Measurements from ENCODE around the gene PPCS. TPM values are rescaled to one million over a fixed set of nuclear protein-coding genes. Genes with fewer than 3 reads are reported as not detected.

PPCS gene
- total and polyA plus RNA-seq, 9 of the 15 experiments (the other 6 are each of a cell fraction or from before 2014, with no cell fraction given) = 7.9 to 34.6 (median 14.8) TPM

DNA sequence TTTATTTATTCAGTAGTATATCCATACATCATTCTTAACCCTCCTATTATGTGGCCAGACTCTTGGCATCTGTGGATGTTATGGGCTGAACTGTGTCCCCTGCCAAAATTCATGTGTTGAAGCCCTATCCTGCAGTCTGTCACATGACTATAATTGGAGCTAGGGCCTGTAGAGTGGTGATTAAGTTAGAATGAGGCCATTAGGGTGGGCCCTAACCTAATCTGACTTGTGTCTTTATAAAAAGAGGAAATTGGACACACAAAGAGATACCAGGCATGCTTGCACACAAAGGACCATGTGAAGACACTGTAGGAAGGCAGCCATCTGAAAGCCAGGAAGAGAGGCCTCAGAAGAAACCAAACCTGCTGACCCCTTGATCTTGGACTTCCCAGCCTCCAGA, 7.1 kb upstream of the PPCS start:
- ChIA-PET POLR2A (no interaction called here), CTCF (ENCODE audit: low intra/inter-chr PET ratio) (no interaction called here)
- no peak overlapping the region for H3K9ac ChIP-seq (ENCODE audit: insufficient read depth in 1 of 2, low read depth in 2 of 2, low read length in 2 of 2)
- ATAC-seq = no peak
- in situ Hi-C loops (cut with MboI) = no loop called here
- no peak overlapping the region for H3K4me2 ChIP-seq (ENCODE audit: insufficient read depth, low read length)
- H3K9me3 ChIP-seq (replicated peaks; ENCODE audit: control insufficient read depth, insufficient read depth, low read depth, low read length) = no peaks in the 10 kb centered on the region
- H3K9me1 ChIP-seq (ENCODE audit: control insufficient read depth, insufficient read depth, low read length) = no peaks in the 10 kb centered on the region
- no peak overlapping the region for H3K4me3 ChIP-seq
- intact Hi-C loops (cut with micrococcal nuclease) = no loop called here
- no peaks in the 10 kb centered on the region for H4K20me1 ChIP-seq (replicated peaks; ENCODE audit: control insufficient read depth, insufficient read depth, low read length)
- FAIRE-seq = no peak
- H3K79me2 ChIP-seq (ENCODE audit: control insufficient read depth, insufficient read depth, low read length) = no peaks in the 10 kb centered on the region
- no peaks in the 10 kb centered on the region for H3K36me3 ChIP-seq (ENCODE audit: control insufficient read depth, insufficient read depth, low read length)
- no peak for DNase-seq (ENCODE audit: extremely low read depth in 1 of 4, low spot score in 3 of 4)
- BruUV-seq (replicated peaks) = no TSS peak
- H2AFZ ChIP-seq (ENCODE audit: low read depth, low read length) = no peak overlapping the region
- peaks cover 5 to 14% of the 10 kb centered on the region in 2 experiments; a peak in 3 of 5 replicates for H3K27me3 ChIP-seq (ENCODE audit: control insufficient read depth in 2 of 2, insufficient read depth in 2 of 2, low read length in 2 of 2)
- no peaks in the 10 kb centered on the region for H3K4me1 ChIP-seq (replicated peaks in 1 of 2; ENCODE audit: control insufficient read depth in 2 of 2, insufficient read depth in 2 of 2, low read length in 2 of 2)
- H3K27ac ChIP-seq (ENCODE audit: extremely low read depth, low read depth, low read length) = no peak overlapping the region
- TF ChIP-seq, protein P1, sequence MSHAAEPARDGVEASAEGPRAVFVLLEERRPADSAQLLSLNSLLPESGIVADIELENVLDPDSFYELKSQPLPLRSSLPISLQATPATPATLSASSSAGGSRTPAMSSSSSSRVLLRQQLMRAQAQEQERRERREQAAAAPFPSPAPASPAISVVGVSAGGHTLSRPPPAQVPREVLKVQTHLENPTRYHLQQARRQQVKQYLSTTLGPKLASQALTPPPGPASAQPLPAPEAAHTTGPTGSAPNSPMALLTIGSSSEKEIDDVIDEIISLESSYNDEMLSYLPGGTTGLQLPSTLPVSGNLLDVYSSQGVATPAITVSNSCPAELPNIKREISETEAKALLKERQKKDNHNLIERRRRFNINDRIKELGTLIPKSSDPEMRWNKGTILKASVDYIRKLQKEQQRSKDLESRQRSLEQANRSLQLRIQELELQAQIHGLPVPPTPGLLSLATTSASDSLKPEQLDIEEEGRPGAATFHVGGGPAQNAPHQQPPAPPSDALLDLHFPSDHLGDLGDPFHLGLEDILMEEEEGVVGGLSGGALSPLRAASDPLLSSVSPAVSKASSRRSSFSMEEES (CRISPR knock-in tag; IDR thresholded peaks at IDR 0.05) = peak; percentile 38
- no peak for TF ChIP-seq ZNF586 (CRISPR knock-in tag; conservative IDR thresholded peaks at IDR 0.05)

DNA sequence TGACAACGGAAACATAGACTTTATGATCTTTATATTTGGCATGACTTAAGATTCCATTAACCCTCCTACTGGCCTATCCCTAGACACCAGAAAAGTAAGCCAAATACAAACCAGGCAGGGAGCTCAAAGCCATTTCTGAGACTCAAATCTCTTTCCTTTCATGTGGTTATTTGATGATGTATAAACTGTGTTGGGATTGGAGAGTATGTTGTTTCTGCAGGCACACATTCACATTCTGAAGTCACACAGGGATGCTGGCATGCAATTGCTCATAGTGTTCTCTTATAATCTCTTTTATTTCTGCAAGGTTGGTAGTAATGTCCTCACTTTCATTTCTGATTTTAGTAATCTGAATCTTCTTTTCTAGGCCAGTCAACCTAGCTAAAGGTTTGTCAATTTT, 6.3 kb upstream of the PPCS start:
- BruUV-seq (replicated peaks) = no TSS peak
- no peak for DNase-seq (ENCODE audit: extremely low read depth in 1 of 4, low spot score in 3 of 4)
- Histone ChIP-seq H3K27ac (ENCODE audit: extremely low read depth, low read depth, low read length) (no peak overlapping the region), H3K9ac (ENCODE audit: insufficient read depth in 1 of 2, low read depth in 2 of 2, low read length in 2 of 2) (no peak overlapping the region), H4K20me1 (replicated peaks; ENCODE audit: control insufficient read depth, insufficient read depth, low read length) (no peaks in the 10 kb centered on the region), H3K27me3 (ENCODE audit: control insufficient read depth in 2 of 2, insufficient read depth in 2 of 2, low read length in 2 of 2) (peaks cover 2 to 14% of the 10 kb centered on the region in 2 experiments; a peak in 3 of 5 replicates), H3K4me3 (no peak overlapping the region), H2AFZ (ENCODE audit: low read depth, low read length) (no peak overlapping the region), H3K36me3 (ENCODE audit: control insufficient read depth, insufficient read depth, low read length) (no peaks in the 10 kb centered on the region), H3K4me1 (replicated peaks in 1 of 2; ENCODE audit: control insufficient read depth in 2 of 2, insufficient read depth in 2 of 2, low read length in 2 of 2) (no peaks in the 10 kb centered on the region), H3K9me3 (replicated peaks; ENCODE audit: control insufficient read depth, insufficient read depth, low read depth, low read length) (no peaks in the 10 kb centered on the region), H3K4me2 (ENCODE audit: insufficient read depth, low read length) (no peak overlapping the region), H3K9me1 (ENCODE audit: control insufficient read depth, insufficient read depth, low read length) (no peaks in the 10 kb centered on the region), H3K79me2 (ENCODE audit: control insufficient read depth, insufficient read depth, low read length) (no peaks in the 10 kb centered on the region)
- no peak for ATAC-seq
- POLR2A ChIA-PET = no interaction called here
- in situ Hi-C loops (cut with MboI) = no loop called here
- 0% methylated on average over 1 of the region's 1 CpG for WGBS (ENCODE audit: insufficient coverage, low coverage, missing lambda C conversion rate)
- intact Hi-C loops (cut with micrococcal nuclease) = no loop called here
- CTCF ChIA-PET (ENCODE audit: low intra/inter-chr PET ratio) = no interaction called here
- peak; percentile 19 for FAIRE-seq
- TF ChIP-seq, protein P2, sequence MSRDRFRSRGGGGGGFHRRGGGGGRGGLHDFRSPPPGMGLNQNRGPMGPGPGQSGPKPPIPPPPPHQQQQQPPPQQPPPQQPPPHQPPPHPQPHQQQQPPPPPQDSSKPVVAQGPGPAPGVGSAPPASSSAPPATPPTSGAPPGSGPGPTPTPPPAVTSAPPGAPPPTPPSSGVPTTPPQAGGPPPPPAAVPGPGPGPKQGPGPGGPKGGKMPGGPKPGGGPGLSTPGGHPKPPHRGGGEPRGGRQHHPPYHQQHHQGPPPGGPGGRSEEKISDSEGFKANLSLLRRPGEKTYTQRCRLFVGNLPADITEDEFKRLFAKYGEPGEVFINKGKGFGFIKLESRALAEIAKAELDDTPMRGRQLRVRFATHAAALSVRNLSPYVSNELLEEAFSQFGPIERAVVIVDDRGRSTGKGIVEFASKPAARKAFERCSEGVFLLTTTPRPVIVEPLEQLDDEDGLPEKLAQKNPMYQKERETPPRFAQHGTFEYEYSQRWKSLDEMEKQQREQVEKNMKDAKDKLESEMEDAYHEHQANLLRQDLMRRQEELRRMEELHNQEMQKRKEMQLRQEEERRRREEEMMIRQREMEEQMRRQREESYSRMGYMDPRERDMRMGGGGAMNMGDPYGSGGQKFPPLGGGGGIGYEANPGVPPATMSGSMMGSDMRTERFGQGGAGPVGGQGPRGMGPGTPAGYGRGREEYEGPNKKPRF (IDR thresholded peaks at IDR 0.05; ENCODE audit: low read depth, low read length) = no peak
- TF ChIP-seq NR3C1 (CRISPR knock-in tag; IDR thresholded peaks at IDR 0.05) (no peak), SRF (CRISPR knock-in tag; IDR thresholded peaks at IDR 0.05) (no peak), L3MBTL2 (IDR thresholded peaks at IDR 0.05) (no peak), TFAM (CRISPR knock-in tag; conservative IDR thresholded peaks at IDR 0.05) (no peak)
- TF ChIP-seq, protein P3, sequence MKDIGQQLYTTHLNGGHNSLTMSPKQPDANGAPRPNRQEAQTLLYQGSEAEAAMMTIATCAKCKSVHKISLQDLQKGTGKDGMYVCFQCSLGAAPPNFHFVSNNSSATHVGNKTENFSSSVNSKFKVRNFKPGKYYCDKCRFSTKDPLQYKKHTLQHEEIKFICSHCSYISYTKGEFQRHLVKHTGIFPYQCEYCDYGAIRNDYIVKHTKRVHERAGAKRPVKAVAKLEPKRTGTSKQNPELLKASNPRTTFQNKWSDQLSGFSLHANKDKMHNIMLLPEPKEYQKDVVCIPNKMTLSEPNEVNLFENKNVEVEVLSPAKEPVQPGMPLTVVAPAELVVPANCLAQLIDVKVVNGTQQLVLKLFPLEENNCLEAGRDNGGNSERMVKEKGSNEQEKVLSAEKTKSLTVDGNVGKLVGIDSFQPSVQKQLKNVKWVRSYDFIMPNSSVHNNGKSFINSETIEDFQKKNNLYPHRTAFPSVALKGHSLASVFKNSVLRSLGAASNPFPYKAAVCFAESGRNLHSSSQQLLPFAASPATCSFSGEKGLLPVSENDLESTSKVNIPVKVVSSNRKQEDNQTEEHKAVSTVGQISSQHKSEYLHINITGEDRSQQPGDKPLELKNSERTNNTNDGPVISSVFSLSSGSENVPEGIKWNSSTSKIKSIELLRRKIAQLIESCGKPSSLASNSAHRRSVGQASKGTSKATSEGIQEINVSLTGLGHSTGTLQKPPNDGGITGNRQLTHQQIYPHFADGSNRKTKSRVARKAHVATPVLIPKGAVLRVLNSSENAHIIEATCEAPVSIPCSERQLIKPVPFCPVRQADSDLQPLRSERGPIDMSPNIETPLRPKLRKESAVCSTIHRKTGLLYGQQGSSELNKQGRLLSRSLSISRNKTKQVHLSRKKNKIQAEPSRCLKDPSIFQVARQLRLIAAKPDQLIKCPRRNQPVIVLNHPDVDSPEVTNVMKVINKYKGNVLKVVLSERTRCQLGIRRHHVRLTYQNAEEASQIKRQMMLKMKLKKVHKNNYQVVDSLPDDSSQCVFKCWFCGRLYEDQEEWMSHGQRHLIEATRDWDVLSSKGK (CRISPR knock-in tag; IDR thresholded peaks at IDR 0.05) = no peak

Measured in K562 (cell line).